ENCODE results near the gene P2RY13. TPM values are rescaled to one million over a fixed set of nuclear protein-coding genes. Genes with fewer than 3 reads are reported as not detected.

The P2RY13 gene
- total RNA-seq, 2 experiments from 2014 or later, result not detected

- Histone ChIP-seq H3K79me2 (ENCODE audit: insufficient read depth, low read depth, low read length) (no peaks in the 10 kb centered on the region), H3K27ac (ENCODE audit: low read depth, low read length, poor library complexity, severe bottlenecking) (no peak overlapping the region), H3K36me3 (ENCODE audit: insufficient read depth, low read length) (no peaks in the 10 kb centered on the region), H3K9me2 (ENCODE audit: insufficient read depth, low read length) (no peaks in the 10 kb centered on the region), H2AFZ (ENCODE audit: low read length) (no peak overlapping the region), H3K9me3 (ENCODE audit: low read length) (no peaks in the 10 kb centered on the region), H3K4me3 (ENCODE audit: low read depth, low read length, poor library complexity, severe bottlenecking) (no peak overlapping the region), H3K4me1 (ENCODE audit: insufficient read depth, low read length, poor library complexity, severe bottlenecking) (no peaks in the 10 kb centered on the region), H4K20me1 (ENCODE audit: insufficient read depth, low read length) (no peaks in the 10 kb centered on the region), H3K4me2 (ENCODE audit: low read length) (no peak overlapping the region)
- no TSS peak for BruUV-seq (replicated peaks)
- no peak for TF ChIP-seq CTCF (conservative IDR thresholded peaks at IDR 0.05; ENCODE audit: low read length)
- TF ChIP-seq EZH2phosphoT487 (IDR thresholded peaks at IDR 0.05; ENCODE audit: borderline replicate concordance, low read depth, low read length), result no peak
- CTCF ChIA-PET (ENCODE audit: unreplicated experiment), result no interaction called here
- DNase-seq (ENCODE audit: low spot score), result no peak
- intact Hi-C loops (cut with micrococcal nuclease; ENCODE audit: unreplicated experiment), result no loop called here
- POLR2A ChIA-PET, result no interaction called here
Observed at GRCh38 chr3:151319628-151320027, 9.7 kb downstream of the P2RY13 start.

- BruUV-seq (replicated peaks), result no TSS peak
- H3K4me2 ChIP-seq (ENCODE audit: low read length), result no peak overlapping the region
- H3K4me3 ChIP-seq (ENCODE audit: low read depth, low read length, poor library complexity, severe bottlenecking), result no peak overlapping the region
- H4K20me1 ChIP-seq (ENCODE audit: insufficient read depth, low read length), result no peaks in the 10 kb centered on the region
- H2AFZ ChIP-seq (ENCODE audit: low read length), result no peak overlapping the region
- no peaks in the 10 kb centered on the region for H3K4me1 ChIP-seq (ENCODE audit: insufficient read depth, low read length, poor library complexity, severe bottlenecking)
- intact Hi-C loops (cut with micrococcal nuclease; ENCODE audit: unreplicated experiment), result no loop called here
- no peaks in the 10 kb centered on the region for H3K9me2 ChIP-seq (ENCODE audit: insufficient read depth, low read length)
- H3K27ac ChIP-seq (ENCODE audit: low read depth, low read length, poor library complexity, severe bottlenecking), result no peak overlapping the region
- H3K9me3 ChIP-seq (ENCODE audit: low read length), result no peaks in the 10 kb centered on the region
- no peaks in the 10 kb centered on the region for H3K36me3 ChIP-seq (ENCODE audit: insufficient read depth, low read length)
- ChIA-PET POLR2A (interaction anchor here (0.6 kb wide), 1 partner anchor 20 kb away, joined by 3 read pairs; no protein-coding TSS in a partner anchor), CTCF (ENCODE audit: unreplicated experiment) (no interaction called here)
- DNase-seq (ENCODE audit: low spot score), result no peak
- TF ChIP-seq EZH2phosphoT487 (IDR thresholded peaks at IDR 0.05; ENCODE audit: borderline replicate concordance, low read depth, low read length) (no peak), CTCF (conservative IDR thresholded peaks at IDR 0.05; ENCODE audit: low read length) (no peak)
- H3K79me2 ChIP-seq (ENCODE audit: insufficient read depth, low read depth, low read length), result no peaks in the 10 kb centered on the region
Observed at GRCh38 chr3:151318991-151319390, 10.4 kb downstream of the P2RY13 start.

- Histone ChIP-seq H3K4me3 (ENCODE audit: low read depth, low read length, poor library complexity, severe bottlenecking) (no peak overlapping the region), H3K4me2 (ENCODE audit: low read length) (no peak overlapping the region), H3K36me3 (ENCODE audit: insufficient read depth, low read length) (no peaks in the 10 kb centered on the region), H3K9me2 (ENCODE audit: insufficient read depth, low read length) (no peaks in the 10 kb centered on the region), H3K4me1 (ENCODE audit: insufficient read depth, low read length, poor library complexity, severe bottlenecking) (no peaks in the 10 kb centered on the region), H3K79me2 (ENCODE audit: insufficient read depth, low read depth, low read length) (no peaks in the 10 kb centered on the region), H4K20me1 (ENCODE audit: insufficient read depth, low read length) (no peaks in the 10 kb centered on the region), H2AFZ (ENCODE audit: low read length) (no peak overlapping the region), H3K9me3 (ENCODE audit: low read length) (no peaks in the 10 kb centered on the region), H3K27ac (ENCODE audit: low read depth, low read length, poor library complexity, severe bottlenecking) (no peak overlapping the region)
- ChIA-PET CTCF (ENCODE audit: unreplicated experiment) (no interaction called here), POLR2A (interaction anchor here (0.7 kb wide), 1 partner anchor 53 kb away, joined by 3 read pairs; no protein-coding TSS in a partner anchor)
- TF ChIP-seq CTCF (conservative IDR thresholded peaks at IDR 0.05; ENCODE audit: low read length) (no peak), EZH2phosphoT487 (IDR thresholded peaks at IDR 0.05; ENCODE audit: borderline replicate concordance, low read depth, low read length) (no peak)
- intact Hi-C loops (cut with micrococcal nuclease; ENCODE audit: unreplicated experiment), result no loop called here
- BruUV-seq (replicated peaks), result no TSS peak
- DNase-seq (ENCODE audit: low spot score), result no peak
Observed at GRCh38 chr3:151318313-151318712, 11.0 kb downstream of the P2RY13 start.
